ENCODE measurements around the gene MIPEP.

GRCh38 chr13:23789576-23790346, 99.4 kb downstream of the MIPEP start:
- TF ChIP-seq CTCF (IDR thresholded peaks at IDR 0.05; ENCODE audit: insufficient read depth, low read length) (no peak), POLR2AphosphoS5 (IDR thresholded peaks at IDR 0.05; ENCODE audit: low read depth) (no peak), REST (IDR thresholded peaks at IDR 0.05; ENCODE audit: insufficient replicate concordance, low read depth) (no peak), SPI1 (IDR thresholded peaks at IDR 0.05; ENCODE audit: borderline replicate concordance, low read depth) (no peak)

Data from HL-60 (cell line).